ENCODE data around the gene ANKFN1.
"Not testable (repeated sequence)": the region's sequence is repeated elsewhere in the genome, so short reads cannot be mapped to it uniquely, and the experiment has no call there.

ANKFN1 gene

DNA sequence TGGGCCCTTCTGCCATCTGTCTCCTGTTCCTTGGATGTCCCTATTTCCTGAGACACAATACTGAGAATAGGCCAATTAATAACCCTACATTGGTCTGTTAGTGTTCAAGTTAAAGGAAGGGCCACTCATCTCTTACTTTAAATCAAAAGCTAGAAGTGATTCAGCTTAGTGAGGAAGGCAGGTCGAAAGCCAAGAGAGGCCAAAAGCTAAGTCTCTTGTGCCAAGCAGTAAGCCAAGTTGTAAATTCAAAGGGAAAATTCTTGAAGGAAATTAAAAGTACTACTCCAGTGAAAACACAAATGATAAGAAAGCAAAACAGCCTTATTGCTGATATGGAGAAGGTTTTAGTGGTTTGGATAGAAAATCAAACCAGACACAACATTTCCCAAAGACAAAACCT lies 28.8 kb downstream of the ANKFN1 start:
- DNase-seq = no peak

DNA sequence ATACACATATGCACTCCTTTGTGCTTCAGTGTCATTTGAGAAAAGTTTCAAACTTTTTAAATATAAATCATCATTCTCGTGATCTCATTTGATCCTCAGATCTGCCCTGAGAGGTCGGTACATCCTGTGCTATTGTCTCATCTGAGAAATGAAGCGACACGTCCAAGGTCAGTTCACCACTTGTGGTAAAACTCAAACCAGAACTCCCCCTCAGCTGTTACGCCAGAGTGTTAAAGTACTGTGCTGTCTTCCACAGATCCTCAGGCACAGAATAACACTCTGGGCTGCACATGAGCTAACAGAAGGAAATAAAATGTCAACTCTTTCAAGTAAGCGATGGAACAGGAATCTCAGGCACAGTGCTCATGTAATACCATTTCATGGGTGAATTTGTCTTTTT lies 31.4 kb downstream of the ANKFN1 start:
- no peak for DNase-seq

DNA sequence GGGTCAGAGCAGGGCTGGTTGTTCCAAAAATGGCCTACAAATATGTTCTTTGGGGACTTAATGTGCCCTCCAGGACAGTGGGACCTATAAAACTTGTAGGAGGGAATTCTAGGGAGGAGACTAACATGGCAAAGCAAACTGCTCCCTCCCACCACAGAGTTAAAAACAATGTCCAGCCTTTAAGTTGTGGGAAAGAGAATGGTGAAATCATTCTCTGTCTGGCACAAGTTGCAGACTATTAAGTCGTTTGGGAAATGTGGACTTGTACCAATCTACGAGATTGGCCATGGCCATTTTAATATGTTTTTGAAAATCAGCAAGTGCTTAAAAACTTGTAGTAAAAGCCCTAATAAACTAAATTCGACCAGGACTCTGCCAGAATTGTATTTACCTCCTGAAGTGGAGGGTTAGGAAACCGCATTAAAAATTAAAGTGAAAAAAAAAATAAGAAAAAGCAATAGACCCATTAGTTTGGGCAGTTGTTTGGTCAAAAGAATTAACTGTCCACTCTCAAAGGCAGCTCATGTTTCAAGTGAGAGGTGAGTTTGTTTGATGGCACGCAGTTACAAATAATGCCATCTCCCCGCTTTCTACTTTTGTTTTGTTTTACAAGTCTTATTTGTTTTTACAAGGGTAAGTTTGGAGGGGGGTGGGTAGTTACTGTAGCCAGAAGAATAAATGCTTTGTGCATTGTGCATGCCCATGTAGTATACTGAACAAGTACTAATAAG lies 32.4 kb downstream of the ANKFN1 start:
- no peak for DNase-seq

DNA sequence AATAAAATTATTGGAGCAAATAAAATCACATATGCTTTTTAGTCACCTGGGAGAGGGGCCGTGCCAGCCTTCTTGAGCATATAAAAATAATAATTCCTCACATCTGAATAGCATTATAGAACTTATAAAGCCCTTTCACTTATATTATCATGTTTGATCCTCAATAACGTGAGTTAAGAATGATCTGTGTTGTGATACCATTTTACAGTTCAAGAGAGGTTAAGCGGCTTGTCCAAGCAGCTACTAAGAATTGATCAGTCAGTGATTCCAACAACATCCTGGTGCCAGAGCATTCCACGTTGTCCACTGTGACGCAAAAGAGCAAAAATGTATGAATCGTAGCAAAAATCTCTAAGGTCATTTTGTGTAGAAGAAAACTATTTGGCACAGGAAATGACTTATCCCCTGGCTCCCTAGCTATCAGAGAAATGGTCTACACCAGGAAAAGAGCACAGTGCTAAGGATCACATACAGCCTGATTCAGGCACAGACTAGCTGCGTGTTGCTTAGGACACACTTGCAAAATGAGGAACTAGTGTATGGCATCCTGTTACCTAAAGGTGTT lies 33.0 kb downstream of the ANKFN1 start:
- no peak for DNase-seq

DNA sequence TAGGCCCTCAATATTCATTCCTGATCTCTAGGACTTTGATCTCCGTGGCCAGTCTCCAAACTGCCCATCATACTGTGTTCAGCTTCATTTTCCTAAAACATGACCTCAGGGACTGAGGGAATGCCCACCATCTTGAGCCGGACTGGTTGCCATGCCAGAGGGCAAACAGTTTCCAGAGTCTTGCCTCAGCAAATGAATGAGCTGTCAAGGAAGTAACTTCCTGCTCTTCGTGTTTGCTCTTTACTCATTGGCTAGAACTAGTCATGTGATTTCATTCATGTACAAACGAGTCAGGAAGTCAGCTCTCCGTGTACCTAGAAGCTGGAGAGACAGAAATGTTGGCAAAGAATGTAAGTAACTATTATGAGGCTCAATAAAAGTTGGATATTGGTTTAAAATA lies 50.2 kb downstream of the ANKFN1 start:
- no peak for DNase-seq

DNA sequence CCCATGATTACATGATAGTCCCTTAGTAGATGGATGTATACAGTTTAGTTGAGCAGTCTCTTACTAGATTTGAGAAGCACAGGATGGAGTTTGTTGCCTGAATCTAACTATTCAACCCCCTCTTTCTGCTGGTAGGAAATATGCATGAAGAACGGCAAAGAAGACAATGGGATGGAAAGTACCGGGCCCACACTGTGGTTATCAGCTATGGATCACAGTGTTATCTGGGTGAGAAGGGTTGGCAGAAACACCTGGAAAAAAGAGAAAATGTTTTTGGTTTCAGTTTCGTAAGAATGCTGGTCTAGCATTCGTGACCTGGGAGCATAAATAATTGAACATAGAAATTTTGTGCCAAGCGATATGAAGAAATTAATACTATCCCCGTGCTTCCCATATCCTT lies 53.1 kb downstream of the ANKFN1 start:
- DNase-seq = no peak

DNA sequence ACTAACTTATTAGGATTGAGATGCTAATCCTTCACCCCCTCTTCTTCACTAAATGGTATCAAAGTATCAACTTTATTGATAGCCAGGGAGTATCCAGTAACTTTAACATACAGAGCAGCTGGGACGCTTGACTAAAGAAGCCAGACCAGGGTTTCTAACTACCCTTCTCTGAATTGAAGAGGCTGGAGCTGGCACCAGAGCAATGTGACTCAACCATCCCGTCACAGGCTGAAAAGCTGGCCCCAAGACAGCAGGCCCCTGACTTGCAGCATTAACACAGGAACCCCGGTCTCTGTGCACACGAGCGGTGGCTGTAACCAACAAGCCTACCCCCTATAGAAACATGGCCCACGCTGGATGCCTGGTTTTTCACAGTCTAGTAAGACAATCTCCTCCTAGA lies 59.8 kb downstream of the ANKFN1 start:
- DNase-seq = no peak

DNA sequence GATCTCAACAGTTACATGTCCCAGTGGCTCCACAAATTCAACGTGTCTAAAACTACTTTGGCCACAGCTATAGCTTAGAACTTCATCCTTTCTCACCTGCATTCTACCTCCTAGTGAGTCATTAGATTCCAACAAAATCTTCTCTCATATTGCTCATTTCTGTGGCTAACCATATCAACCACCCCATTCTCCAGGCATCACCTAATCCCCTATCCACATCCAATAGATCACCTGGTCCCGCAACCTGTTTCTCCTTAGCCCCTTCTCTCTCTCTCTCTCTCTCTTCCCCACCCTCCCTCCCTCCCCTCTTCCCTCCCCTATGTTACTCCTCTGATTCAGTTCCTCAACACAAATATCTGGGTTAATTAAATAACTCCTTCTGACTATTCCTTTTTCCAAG lies 64.6 kb downstream of the ANKFN1 start:
- DNase-seq = no peak

DNA sequence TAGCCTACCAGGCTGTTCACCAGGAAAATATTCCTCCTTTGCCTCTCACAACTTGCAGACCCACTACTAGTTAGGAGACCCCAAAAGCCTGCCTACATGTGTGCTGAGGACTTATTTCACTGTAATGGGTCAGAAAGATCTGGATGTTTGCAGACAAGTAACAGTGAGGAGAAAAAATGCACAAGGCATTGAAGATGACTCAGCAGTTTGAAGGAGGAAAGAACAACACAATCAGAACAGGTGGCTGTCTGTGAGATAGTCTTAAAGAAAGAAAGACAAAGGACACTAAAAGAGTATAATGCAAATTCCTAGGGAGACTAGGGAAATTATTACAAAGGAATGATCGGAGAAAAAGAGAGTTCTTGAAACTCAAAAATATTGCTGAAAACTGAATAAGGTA lies 69.0 kb downstream of the ANKFN1 start:
- no peak for DNase-seq

DNA sequence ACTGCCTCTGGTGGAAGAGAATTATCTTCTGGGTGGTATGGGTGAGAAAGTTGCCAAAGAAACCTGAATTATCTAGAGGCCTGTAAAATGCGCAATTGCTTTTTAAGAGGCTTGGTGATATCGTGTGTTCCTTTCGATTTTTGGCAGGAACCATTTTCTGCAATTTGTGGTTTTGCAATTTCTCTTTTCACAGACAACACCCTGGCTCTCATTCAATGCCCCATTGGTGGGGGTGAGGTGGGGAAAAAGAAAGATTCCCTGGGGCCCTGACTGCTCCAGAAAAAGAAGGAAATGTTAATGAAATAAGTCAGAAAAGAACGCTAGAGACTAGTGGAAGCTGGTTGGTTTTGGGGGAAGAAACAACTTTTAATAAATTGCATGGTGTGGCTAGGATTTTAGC lies 77.4 kb downstream of the ANKFN1 start:
- no peak for DNase-seq

DNA sequence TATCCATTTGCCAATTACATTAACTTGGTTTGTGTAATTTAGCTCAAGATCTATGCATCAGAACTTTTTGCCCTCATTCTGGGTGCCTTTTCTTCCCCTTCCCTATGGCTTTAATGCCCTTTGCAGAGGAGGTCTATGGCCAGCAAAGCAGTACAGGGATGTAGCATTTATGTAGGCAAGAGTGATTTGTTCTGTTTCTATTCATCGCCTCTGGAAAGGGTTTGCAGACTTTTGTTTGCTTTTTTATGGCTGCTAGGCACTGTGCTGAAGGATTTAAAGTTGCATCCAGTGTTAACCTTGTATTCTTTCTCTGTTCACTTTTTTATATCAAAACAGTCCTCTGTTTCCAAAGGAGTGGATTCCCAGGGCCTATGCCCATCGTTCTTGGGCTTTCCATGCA lies 78.0 kb downstream of the ANKFN1 start:
- DNase-seq = no peak

DNA sequence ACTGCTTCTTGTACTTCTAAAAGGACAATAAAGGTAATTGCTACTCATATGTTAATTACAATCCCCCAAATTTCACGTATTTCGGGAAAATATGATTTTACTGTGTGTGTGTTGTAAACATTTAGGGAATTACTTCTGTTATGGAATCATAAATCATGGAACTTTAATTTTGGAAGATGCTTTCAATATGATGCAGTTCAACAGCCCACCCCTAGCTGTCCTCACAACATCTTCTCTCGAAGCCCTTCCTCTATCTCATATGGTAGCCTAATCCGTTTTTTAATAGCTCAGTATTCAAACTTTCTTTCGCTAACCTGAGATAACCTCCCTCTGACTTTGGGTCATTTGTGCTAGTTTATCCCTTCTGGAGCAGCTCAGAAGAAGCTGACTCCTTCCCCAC lies 78.4 kb downstream of the ANKFN1 start:
- DNase-seq = no peak

DNA sequence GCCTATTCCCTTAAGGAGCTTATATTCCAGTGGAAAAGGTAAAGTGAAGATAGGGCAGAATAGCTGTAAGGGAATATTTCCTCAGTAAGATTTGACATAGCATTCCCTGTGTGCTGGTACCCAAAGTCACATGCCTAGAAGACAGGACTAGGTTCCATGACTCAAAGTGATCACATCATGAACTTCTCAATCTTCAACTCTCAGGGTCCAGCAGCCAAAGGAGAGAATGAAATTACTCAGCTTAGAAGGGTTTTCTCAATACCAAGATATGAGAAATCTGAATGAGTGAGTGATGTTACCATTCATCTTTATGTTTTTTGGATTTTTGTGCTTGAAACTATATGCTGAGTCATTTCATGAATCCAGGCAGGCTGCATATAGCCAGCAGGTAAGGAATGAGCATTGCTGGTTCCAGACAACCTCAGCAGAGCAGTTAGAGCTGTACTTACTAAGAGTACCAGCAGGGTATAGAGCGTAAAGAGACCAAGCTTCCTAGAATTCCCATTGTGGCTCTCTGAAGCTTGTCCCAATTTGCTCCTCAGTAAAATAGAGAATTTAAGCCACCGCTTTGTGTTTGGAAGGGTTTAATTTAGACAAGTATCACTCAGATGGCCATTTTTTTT lies 91.1 kb downstream of the ANKFN1 start:
- DNase-seq = no peak

DNA sequence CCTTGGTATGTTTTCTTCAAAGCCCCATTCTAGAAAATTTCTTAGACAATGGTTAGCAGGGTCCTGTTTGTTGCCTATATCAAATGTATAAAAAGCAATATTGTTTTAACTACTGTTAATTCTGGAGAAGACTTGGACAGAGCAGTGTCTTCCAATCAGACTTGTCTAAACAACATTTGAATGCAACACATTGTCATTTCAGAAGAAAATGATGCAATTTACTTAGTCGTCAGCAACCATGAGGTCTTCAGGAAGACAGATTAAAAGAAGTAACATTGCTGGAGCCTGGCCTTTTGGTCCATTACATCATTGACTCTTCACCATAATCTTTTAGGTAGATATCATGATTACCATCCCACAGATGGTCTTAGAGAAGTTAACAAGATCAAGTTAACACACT lies 94.5 kb downstream of the ANKFN1 start:
- DNase-seq = no peak

DNA sequence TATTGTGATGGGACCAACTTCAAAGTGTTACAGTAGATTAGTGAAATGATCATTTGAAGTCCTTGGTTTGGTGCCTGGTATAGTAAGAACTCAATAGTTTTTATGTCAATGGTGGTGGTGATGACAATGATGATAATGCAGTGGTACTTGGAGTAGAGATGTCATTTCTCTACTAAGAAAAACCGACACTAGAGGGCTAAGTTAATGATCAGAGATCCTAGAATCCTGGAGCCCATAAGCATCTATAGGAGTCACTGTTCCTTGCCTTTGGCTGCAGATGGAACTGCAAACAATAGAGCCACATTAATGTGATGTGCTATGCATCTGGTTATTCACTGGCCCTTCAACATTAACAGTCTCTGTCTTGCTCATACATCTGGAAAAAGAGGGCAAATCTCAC lies 103.8 kb downstream of the ANKFN1 start:
- DNase-seq = no peak

DNA sequence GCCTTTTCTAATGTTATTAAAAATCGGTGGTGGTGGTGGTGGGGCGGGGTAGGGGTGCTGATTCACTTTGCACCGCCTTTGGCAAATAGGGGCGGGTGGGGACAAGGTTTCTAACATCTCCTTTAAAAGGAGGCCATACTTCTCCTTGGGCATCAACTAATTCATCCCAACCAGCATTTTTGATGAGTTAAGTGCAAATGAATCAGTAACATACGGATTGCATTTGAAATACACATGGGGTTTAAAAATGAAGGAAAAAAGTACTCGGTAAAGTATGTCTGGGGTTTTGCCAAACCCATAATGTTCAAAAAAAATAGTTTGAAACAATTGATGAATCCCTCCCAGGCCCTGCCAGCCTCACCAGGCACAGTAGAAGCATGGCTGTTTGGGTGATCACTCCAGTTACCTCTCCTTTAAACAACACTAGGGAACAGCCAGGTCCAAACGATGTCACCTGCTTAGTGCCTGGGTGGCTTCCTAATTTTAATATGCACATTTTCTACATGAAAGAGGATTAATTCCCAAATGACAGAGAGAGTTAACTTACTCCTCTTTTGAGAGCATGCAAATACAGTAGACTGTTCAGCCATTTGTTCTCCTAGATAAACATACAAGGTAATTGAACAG lies 107.2 kb downstream of the ANKFN1 start:
- no peak for DNase-seq

DNA sequence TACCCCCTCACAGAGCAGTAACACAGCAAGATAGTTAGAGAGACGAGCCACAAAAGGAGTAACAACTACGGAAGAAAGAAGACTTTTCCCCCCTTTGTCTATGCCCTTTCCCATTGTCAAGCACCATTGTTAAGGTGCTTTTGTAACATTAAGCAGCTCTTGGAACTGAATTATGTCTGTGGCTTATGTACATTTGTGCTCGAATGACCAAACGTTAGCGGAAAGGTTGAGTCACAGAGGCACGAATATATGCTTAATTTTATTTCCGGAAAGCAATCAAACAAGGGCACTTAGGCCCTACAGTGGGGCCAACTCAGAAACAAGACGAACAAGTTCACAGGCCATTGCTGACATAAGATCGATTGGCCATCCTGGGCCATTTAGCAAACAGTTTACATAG lies 109.5 kb downstream of the ANKFN1 start:
- no peak for DNase-seq

DNA sequence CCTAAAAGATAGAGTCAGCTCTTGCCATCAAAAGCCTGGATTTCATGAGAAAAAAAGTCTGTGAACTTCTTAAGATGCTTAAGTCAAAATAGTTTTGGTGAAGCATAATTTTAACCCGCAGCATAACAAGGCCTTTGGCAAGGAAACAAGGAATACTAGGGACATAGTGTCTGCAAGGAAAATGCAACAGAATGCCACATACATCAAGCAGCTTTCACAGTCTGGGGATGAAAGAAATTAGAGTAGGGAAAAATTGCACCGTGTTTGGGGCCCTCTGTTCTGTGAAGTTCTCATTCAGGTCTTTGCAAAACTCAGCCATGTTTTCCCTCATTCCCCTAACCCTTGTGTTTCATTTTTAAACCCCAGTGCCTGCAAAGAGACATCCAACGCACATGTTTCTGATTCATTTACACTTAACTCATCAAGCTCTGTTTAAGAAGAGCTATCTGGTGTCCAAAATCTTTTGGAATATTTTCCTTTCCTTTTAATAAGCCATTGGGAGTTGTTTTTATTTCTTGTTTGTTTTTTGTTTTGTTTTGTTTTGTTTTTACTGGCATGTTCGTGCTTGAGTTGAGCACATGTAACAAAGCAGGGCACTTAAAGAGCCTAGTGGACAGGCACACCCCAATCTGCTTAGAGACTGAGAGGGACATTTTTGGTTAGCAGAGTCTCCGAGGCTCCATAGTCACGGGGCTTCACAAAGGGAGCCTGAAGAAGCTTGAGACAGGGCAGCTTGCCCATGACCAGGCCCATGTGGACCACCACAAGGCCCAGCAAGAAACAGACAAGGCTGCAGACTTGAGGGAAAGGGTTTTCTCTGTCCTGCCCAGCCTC lies 116.5 kb downstream of the ANKFN1 start:
- no peak for DNase-seq

DNA sequence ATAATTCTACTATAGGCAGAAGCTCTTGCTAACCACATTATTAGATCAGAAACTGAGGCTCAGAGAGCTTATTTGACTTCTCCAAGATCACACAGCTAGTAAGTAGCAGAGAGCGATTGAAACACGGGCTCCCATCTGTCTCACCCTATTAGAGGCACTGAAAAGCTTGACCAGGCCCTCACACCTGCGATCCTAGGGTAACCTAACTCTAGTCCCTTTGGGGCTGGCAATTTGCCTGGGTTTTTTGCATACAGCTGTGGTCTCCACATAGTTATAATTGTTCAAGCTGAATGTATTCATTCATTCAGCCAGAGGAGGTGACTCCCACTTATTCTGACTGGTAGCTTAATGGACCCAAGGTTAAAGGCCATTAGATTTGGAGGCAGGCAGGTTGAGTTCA lies 121.2 kb downstream of the ANKFN1 start:
- DNase-seq = no peak

DNA sequence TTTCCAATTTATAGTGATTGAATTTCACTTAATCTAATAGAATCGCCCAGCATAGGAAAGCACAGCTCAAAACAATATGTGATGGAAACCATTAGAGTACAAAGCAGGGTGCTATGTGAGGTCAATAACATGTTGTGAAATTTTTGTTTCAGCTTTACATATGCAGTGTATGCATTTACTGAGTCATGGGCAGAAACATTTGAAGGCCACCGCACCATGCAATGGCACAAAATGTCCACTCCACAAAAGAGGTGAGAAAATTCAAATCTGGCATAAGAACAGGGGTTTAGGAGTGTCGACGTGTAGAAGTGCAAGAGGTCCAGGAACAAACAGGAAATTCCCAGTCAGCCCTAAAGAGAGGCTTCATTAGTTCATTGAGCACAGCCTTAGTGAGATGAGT lies 131.2 kb downstream of the ANKFN1 start:
- no peak for DNase-seq

DNA sequence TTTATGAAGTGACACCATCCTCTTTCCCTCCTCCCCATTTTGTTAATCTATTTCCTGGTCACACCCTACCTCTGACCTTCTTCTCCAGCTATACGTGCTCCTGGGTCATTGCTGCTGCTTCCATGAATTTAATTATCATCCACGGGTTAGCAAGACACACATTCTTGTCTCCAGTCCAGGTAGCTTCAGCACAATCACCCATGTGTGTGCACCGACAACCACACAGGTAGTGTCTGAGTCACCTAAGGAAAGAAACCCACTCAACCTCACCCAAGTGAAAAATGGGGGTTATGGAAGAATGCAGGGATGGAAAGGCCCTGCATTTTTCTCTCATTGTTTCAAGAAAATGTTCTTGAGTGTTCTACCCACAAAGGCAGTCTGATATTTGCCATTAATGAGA lies 135.5 kb downstream of the ANKFN1 start:
- not testable (repeated sequence) for DNase-seq

DNA sequence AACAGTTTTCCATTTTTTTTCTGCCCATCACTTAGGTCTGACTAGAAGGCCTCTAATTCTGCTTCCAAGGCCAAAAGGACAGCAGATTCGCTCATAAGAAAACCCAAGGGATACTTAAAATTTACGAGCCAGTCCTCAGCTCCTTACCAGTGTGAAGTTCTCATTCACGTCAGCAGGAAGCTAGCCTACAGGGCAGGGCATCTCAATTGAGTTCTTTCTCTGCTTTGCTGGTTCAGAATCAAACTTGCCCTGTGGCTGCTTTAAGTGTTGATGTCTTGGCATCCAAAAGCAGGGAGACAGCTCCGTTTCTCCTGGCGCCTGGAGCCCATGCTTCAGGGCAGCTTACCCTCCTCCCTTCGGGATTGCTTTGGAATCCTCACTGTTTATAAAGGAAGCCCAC lies 136.0 kb downstream of the ANKFN1 start:
- no peak for DNase-seq

DNA sequence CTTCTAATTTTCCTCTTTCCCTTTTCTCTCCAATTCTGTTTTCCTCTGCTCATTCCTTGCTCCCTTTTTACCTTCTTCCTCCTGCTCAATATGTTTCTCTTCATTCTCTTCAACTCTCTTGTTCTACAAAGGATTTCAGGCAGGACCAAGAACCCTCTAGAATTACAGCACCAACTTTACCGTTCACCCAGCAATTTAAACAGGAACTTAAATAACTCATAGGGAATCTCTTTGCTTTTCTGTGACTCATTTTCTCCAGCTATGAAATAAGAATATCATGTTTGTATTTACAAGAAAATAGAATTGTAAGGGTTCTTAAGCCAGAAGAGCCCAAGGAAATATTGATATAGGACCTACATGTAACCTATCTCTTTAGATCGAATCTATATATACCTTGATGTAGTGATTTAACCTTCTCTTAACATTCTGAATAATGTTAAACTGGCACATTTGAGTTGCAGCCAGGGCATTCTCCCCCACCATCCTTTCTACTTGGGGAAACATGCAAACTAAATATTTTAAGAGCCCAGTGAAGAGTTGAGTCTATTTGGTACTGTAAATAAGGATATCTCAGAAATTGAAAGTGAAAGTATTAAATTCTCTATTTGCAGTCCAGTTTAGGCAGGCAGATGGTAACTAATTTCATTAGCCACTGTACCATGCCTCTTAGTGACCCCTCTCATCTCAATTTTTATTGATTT lies 137.0 kb downstream of the ANKFN1 start:
- DNase-seq = no peak

Data from NCI-H2081 treated with DMSO at 0.1 percent for 48 hours (cell line).